GM03348 (cell line): ENCODE results near the gene KANK4.
A peak's percentile ranks its signal among the peaks of the same experiment; 100 is the strongest.

Experiments used
- DNase-seq: peaks from one replicate; pipeline ENCODE4 v3.0.0; 2012; ENCODE audit warnings: low spot score

Gene KANK4

DNA sequence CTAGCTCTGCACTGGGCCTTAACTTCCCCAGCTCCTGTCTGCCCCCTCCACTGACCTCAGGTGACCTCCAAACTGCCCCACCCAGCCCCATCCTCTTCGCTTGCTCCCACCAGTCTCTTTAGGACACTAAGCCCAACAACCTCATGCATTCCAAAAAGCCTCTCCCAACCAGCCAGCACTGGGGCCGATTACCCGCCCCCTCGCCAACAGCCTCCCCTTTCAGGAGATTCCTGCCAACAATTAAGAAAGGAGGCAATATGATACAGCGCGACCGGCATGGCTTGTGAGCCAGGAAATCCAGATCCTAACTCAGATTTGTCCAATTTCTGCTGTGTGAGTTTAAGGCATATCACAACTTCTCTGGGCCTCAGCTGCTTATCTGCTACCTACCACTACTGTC lies 14.7 kb downstream of the KANK4 start:
- DNase-seq = no peak

DNA sequence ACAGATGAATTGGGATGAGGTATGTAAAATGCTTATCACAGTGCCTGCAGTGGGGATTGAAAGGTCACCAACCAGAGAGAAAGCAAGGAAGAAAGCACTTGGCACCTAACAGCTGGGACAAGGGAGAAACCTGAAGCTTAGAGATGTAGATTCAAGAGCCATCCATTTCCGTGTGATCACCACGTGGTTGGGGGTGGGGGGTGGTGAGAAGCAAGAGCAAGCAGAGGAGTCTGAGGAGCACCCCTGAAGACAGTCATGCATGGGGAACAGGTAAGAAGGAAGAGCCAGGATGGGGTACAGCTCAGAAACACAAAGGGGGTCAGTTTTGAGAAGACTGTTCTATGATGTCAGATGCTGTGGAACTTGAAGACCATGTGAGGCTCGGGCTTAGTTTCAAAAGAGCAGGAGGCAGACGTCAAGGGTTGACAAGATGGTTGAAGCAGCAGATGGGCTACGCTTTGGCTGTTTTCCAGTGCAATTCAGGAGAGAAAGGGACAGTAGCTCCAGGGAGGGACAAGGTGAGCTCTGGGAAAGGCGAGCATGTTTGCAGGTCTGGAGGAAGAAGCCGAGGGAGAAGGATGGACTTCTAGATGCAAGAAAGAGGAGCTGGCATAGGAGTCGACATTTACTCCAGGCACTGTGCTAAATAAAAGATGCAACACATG lies 17.4 kb downstream of the KANK4 start:
- DNase-seq = no peak

DNA sequence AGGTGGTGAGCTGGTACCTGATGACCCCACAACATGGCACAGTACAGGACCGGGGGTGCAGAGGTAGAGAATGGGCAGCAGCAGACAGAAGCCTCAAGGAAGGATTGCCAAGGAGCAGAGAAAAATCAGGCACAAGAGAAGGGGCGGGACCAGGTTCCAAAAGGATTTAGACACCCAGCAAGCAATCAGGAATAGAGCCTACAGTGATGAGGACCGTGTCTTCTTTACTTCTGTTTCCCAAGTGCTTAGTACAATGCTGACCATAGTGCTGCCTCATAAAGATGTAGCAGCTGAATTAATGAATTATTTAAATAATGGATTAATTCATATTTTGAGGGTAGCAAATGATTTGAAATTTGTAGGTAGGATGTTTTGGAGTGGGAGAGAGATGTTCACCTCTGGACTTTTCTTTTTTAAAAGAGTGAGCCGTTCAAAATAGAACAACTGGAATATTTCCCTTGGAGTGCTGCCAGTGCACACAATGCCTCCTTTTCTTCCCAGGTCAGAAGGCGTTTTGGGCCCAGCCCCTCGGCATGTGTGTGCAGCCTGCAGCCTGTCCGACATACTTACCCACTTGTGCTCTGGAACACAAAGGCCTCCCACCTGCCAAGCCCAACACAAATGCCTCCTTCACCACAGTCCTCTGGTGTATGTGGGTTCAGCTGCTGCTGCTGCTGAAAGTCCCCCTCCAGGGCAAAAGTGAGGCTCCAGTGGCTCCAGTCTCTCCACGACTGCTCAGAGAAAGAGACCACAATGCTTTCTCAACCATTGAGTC lies 19.6 kb downstream of the KANK4 start:
- no peak for DNase-seq

DNA sequence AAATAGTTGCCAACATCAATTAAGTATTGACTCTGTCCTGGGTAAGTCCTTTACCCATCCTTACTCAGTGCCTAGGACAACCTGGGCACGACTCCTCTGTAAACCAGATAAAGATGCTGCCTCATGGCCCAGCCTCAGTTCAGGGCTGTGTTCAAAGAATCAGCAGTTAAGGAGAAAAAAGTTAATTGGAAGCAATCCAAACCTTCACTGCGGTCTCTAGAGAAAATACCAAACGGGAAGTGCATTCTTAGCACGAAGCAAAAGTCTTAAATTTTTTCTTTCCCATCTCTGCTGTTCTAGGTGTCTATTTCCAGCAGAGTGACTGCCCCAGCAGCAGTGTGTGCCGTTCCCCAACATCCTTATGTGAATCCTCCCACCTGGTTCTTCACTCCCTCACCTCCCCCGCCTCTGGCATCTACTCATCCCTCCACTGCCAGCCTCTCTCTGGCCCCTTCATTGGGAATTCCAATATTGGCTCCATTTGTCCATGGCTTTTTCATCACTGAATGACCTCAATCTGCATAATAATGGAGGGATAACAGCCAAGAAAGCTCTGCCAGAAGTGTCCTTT lies 23.2 kb downstream of the KANK4 start:
- peak; percentile 20 for DNase-seq

DNA sequence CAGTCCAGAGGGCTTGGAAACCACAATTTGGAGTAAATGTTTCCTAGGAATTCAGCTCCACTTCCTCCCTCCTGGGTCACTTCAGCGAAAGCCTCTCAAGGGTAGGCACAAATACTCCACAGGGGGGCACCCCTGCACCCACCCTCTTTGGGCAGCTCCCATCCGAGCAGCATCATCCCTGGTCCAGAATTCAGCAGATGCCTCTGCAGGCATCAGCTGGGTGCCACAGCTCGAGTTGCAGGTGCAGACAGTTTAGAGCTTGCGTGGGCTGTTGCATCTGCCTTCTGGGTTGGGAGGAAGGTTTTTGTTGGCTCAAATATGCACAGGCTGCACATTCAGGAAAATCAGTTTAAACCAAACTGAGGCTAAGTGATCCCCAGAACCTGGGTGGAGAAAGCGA lies 25.0 kb downstream of the KANK4 start:
- peak; percentile 27 for DNase-seq

DNA sequence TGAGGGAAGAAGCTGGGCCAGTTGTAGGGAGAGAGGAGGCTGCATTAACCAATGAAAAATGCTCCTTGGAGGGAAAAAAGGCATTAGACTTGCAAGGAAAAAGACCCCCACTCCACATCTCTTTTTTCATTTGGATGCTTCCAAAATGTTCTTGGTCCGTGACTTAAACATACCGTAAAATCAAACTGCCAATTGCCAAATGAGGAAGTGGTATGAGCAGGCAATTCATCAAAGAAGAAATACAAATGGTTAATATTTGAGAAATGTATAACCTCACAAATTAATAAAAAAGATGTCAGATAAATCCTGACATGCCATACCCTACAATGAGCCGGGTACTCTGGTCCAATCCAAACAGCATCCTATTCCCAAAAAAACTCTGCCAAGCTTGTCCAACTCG lies 30.6 kb downstream of the KANK4 start:
- no peak for DNase-seq

- no peak for DNase-seq
Observed at GRCh38 chr1:62288224-62288623, 31.0 kb downstream of the KANK4 start.

- no peak for DNase-seq
Observed at GRCh38 chr1:62286786-62287224, 32.4 kb downstream of the KANK4 start.

GRCh38 chr1:62285984-62286785 lies 33.0 kb downstream of the KANK4 start:
- DNase-seq = no peak

- DNase-seq = no peak
Observed at GRCh38 chr1:62285440-62285839, 33.8 kb downstream of the KANK4 start.

GRCh38 chr1:62283986-62284385 lies 35.2 kb downstream of the KANK4 start:
- no peak for DNase-seq

GRCh38 chr1:62282909-62283755 lies 36.1 kb downstream of the KANK4 start:
- DNase-seq = no peak

GRCh38 chr1:62281922-62282555 lies 37.2 kb downstream of the KANK4 start:
- DNase-seq = no peak

- DNase-seq = no peak
Observed at GRCh38 chr1:62280960-62281465, 38.2 kb downstream of the KANK4 start.

- no peak for DNase-seq
Observed at GRCh38 chr1:62280150-62280549, 39.1 kb downstream of the KANK4 start.

DNA sequence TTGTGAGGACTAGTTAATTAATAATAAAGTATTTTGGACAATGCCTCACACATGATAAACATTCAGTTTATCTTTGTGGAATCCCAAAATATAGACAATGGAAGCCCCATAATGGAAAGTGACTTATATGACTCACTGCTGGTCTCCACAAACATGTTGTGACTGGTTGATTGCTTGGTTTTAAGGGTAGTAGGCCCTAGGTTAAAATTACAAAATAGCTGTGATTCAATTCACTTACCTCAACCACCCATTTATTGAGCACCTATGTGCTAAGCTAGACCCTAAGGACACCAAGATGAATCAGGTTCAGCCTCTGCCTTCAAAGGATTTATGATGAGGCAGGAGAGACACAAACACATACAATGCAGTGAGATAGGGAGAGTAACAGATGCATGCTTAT lies 42.4 kb downstream of the KANK4 start:
- DNase-seq = no peak

DNA sequence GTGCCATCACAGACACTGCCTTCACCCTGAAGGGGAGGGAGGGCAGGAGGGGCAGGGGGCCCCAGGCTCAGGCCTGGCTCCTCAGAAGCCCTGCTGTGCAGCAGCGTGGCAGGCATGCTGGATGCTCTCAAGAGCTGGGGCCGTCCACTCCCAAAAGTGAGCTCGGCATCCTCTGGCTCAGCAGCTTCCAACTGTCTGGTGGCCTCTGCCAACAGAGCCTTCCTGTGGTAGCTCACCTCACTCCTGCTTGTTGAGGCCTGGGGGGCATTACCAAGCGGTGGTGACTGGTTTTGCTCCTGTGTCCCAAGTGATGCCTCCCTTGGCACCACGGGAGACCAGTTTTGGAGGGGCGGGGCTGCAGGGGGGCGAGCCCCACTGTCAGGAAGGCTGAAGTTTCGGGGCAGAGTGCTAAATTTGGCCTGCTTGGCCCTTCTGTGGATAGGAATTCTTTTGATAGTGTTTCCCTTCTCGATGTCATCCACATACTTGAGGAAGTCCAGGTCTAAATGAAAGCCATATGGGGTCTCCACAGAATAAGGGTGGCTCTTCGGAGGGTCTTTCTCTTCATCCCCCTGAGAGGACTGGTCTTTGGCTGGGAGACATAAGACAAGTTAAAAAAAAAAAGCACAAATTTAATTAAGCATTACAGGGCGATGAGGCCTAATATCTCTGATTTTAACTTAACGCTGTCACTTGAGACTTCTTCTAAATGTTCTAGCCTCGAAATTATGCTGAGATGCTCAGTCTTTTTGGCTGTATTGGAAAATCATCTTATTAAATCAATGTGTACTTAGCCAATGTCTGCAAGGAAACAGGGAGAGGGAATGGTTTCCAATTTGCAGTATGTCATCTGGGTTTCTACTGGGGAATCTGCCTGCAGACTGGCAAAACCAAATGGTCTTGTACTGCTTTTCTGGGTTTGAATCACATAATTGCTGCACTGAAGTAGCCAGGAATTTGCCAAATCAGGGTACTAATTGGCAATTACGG lies 44.4 kb downstream of the KANK4 start:
- no peak for DNase-seq

DNA sequence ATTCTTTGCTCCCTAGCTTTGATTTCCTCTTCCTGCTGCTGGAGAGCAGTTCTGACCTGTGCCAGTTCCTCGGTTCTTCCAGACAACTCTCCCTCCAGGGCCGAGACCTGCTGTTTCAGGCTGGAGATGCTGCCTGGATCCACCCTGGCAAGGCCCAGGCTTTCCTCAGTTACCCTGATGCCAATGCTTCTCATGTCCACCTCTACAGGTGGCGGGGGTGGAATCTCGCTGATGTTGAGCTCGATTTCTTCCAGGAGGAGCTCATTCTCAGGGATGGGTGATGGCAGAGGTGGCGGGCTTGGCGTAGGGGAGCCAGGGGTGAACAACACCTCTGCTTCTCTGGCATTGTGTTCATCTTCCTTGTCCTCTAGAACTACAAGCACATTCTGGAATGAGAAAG lies 45.3 kb downstream of the KANK4 start:
- DNase-seq = no peak

DNA sequence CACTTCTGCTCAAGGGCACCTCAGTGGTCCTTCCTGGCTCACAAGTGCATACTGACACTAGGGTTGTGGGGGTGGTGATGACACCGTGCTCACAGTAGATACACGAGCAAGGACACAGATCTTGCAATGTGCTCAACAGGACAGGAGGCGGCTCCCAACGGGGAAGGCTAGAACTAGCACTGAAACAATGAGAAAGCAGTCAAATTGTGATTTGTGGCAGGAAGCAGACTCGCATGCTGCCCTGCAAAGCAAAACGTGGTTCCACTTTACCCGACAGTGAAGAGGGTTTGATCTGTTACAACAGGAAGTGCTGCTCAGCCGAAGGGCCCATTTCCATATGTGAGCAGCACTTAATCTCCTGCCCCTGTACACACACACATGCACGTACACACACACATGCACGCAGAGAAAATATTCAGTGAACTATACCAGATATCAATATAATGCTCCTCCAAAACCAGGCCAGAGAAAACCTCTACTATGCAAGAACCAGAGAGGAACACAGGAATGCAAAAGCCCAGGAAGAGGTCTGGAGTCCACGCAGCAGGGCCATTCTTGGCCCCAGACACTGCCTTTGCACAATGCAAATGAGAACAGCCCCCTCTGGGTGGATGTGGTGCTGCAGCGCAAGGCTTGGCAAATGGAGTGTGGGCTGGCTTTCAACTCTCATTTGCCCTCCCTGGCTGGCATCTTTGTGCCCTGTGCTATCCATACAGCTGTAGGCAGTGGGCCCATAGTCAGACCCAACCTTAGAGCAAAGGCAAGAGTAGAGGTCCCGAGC lies 47.1 kb downstream of the KANK4 start:
- DNase-seq = no peak
